ENCODE results near the gene MS4A2. TPM values are rescaled to one million over a fixed set of nuclear protein-coding genes. Genes with fewer than 3 reads are reported as not detected.
"Not testable (repeated sequence)": the region's sequence is repeated elsewhere in the genome, so short reads cannot be mapped to it uniquely, and the experiment has no call there.

MS4A2 gene
- total RNA-seq = 1 to 10 TPM in 1 of 2 donors, under 1 TPM in 1; 0.26 to 1.7 TPM
- long read RNA-seq = 0 reads

DNA sequence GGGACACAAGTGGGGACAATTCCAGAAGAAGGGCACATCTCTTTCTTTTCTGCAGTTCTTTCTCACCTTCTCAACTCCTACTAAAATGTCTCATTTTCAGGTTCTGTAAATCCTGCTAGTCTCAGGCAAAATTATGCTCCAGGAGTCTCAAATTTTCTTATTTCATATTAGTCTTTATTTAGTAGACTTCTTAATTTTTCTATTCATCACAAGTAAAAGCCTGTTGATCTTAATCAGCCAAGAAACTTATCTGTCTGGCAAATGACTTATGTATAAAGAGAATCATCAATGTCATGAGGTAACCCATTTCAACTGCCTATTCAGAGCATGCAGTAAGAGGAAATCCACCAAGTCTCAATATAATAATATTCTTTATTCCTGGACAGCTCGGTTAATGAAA lies at the start of gene MS4A2:
TSS of gene MS4A2 (plus strand) at position 301 of the 400 bp plus-strand sequence. CDS start 102 bp downstream, outside the sequence.
- no peak for ATAC-seq
- no peak for DNase-seq
- intact Hi-C loops (cut with DNase I) = no loop called here

DNA sequence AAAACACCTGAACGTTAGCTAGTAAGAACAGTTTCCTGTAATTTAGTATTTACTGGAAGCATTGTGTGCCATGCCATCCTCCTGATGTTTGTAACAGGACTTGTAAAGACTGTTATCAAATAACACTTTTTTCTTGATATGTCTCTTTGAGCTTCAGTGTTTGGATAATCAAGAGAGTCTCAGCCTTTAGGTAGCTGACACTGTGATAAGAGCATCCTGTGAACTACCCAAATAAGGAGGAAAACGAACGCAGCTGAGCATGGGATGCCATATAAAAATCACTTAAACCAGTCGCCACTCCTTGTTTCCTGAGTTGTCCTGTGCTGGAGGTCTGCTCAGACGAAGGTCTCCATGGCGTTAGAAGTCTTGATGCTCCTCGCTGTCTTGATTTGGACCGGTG lies 48.4 kb upstream of the MS4A2 start, which contains the start of gene OOSP2:
TSS of gene OOSP2 (plus strand) at position 301 of the 400 bp plus-strand sequence. CDS start at position 352, 51 bp downstream.
- ATAC-seq = no peak
- intact Hi-C loops (cut with DNase I) = no loop called here
- DNase-seq = no peak

DNA sequence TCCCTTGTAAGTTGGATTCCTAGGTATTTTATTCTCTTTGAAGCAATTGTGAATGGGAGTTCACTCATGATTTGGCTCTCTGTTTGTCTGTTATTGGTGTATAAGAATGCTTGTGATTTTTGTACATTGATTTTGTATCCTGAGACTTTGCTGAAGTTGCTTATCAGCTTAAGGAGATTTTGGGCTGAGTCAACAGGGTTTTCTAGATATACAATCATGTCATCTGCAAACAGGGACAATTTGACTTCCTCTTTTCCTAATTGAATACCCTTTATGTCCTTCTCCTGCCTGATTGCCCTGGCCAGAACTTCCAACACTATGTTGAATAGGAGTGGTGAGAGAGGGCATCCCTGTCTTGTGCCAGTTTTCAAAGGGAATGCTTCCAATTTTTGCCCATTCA lies 38.0 kb upstream of the MS4A2 start:
- ATAC-seq; DNase-seq; intact Hi-C loops (cut with DNase I): not testable (repeated sequence)

DNA sequence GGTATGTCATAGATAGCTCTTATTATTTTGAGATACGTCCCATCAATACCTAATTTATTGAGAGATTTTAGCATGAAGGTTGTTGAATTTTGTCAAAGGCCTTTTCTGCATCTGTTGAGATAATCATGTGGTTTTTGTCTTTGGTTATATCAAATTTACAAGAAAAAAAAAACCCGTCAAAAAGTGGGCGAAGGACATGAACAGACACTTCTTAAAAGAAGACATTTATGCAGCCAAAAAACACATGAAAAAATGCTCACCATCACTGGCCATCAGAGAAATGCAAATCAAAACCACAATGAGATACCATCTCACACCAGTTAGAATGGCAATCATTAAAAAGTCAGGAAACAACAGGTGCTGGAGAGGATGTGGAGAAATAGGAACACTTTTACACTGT lies 37.6 kb upstream of the MS4A2 start:
- ATAC-seq; intact Hi-C loops (cut with DNase I); DNase-seq: not testable (repeated sequence)

DNA sequence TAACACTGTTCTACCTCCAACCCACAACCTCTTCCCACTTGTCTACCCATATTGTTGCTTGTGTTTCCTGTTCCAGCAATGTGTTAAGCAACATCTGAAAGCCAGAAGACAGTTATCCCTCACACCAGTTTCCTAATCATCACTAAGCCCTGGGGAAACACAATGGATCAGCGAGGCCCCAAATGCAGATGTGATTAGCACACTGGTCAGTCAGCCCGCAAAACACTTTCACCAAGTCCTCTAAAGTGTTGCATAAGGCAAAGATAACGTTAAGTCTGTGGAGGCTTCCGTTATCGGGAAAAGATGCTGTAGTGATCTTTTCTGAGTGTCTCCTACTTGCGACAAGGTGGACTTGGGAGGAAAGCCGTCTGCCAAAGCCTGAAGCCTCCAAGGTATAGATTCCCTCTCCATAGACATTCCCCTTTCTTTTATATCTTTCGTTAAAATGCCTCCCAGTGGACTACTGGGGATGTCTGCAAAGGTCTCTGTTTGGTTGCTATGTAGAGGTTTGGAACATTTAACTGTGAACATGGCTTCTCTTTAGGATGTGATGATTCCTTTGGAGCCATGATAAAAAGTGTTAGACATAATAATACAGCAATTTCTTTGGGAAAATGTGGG lies 32.0 kb upstream of the MS4A2 start, which contains the start of gene MS4A3:
TSS of gene MS4A3 (plus strand) at position 317 of the 621 bp plus-strand sequence. CDS start 4,496 bp downstream, outside the sequence.
- intact Hi-C loops (cut with DNase I) = no loop called here
- no peak for ATAC-seq

DNA sequence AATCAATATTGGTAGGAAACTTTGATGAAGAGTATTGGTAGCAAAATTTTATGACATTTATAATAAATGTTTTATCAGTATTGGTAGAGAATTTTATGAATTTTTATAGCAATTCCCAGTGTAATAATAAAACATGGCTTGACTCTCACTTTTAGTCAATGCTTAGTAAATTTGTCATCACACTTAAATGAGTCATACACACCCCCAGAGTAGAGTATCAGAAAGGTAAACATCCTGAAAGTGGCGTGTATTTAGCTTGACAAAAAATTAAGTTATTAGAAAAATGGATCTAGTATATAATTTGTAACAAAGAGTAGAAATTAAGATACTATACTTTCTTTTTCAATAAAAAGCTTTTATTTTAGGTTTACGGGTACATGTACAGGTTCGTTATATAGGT lies 29.4 kb upstream of the MS4A2 start:
- intact Hi-C loops (cut with DNase I) = no loop called here
- ATAC-seq = no peak
- DNase-seq = no peak

More for the DNA sequence above, 32.0 kb upstream of the MS4A2 start, which contains the start of gene MS4A3:
- no peak for DNase-seq

DNA sequence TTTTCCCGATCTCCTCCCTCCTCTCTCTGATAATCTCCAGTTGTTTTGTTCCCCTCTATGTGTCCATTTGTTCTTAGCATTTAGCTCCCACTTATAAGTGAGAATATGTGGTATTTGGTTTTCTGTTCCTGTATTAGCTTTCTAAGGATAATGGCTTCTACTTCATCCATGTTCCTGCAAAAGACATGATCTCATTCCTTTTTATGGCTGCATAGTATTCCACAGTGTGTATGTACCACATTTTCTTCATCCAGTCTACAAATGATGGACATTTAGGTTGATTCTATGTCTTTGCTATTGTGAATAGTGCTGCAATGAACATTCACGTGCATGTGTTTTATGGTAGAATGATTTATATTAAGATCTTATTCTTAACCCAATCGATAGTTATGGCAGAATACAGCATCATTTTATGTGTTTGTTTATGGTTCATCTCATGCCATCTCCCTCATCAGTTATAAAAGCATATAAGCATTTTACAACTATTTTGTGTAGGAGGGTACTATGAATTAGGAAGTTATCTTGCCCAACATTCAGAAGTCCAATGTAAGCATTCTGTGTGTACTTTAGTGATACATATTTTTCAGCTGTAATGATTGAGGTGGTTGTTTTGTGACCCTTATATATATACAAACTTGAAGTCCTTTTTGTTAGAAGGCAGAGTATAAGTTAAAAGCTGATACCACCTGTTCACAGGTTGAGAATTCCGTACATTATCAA lies 28.8 kb upstream of the MS4A2 start:
- intact Hi-C loops (cut with DNase I) = no loop called here
- no peak for DNase-seq
- no peak for ATAC-seq

DNA sequence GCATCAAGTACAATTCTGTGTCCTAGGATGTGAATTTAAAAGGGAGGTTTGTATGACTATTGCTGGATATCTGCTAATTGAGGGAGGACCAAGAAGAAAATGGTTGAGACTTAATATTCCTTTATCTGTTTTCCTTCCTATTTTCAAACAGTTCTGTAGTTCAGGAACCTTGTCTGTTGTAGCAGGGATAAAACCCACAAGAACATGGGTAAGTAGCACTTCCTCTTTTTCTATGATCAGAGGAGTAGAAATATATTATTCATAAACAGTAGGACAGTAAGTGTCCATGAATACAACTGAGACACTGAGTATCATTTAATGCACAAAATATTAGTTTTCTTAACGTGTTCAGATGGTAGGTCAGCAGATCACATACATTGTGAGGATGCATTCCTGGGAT lies 24.4 kb upstream of the MS4A2 start:
- DNase-seq = no peak
- intact Hi-C loops (cut with DNase I) = no loop called here

DNA sequence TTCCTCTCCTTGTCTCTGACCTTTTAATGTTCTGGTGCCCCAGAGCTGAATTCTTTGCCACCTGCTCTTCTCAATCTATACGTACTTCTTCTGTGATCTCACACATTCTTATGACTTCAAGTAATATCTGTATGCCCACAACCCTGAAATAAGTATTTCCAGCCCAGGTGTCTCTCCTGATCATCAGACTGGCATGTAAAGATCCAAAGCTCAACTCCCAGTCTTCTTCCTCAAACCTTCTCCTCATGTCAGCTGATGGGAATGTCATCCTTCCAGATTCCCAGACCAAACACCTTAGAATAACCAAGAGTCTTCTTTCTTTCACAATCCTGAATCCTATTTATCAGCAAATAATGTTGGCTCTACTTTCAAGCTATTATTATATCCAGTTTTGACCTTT lies 22.7 kb upstream of the MS4A2 start:
- no peak for DNase-seq
- intact Hi-C loops (cut with DNase I) = no loop called here
- ATAC-seq = no peak

More for the DNA sequence above, 24.4 kb upstream of the MS4A2 start:
- no peak for ATAC-seq

DNA sequence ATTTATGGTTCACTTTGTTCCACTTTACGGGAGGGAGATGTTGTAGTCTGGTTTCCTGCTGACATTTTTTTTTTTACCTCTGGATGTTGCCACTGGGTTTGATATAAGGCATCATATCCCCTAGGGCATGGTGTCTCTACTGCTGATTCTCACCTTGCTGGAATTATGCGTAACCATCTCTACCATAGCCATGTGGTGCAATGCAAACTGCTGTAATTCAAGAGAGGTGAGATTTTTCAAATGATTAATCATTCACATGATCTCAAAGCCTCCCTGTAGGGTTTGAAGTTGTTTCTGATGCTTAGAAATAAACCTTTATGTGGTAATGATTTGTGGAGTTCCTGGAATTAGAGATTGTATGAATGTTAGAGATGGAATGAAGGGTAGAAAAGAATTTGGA lies 19.0 kb upstream of the MS4A2 start:
- intact Hi-C loops (cut with DNase I) = no loop called here
- no peak for DNase-seq
- ATAC-seq = no peak

DNA sequence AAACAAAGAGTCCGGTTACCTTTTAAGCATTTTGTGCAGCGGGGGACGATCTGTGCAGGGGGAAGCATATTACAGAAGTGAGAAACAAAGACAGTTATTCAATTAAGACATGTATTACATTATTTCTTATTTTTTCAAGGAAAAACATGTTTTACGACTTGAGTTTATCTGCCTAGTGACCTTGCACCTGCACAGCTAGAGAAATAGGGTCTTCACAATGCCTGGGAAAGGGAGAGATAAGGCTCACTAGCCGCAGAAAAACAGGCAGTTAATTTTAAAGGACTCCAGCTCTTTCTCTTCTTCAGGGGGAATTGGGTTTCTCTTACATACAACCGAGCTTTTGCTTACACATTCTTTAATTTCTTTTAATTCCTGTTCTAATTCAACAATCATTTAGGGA lies 16.8 kb upstream of the MS4A2 start:
- intact Hi-C loops (cut with DNase I); DNase-seq; ATAC-seq: not testable (repeated sequence)

DNA sequence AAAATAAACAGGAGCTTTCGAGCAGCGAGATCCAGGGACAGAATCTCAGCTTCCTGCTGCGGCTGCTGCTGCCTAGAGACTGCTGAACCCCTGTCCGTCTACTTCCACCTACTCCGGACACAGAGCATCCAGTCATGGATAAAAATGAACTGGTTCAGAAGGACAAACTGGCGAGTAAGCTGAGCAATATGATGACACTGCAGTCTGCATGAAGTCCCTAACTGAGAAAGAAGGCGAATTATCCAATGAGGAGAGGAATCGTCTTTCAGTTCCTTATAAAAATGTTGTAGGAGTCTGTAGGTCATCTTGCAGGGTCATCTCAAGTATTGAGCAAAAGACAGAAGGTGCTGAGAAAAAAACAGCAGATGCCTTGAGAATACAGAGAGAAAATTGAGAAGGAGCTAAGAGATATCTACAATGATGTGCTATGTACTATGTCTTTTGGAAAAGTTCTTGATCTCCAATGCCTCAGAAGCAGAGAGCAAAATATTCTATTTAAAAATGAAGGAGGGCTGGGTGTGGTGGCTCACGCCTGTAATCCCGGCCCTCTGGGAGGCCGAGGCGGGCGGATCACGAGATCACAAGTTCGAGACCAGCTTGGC lies 11.1 kb upstream of the MS4A2 start:
- DNase-seq = no peak
- ATAC-seq = no peak
- intact Hi-C loops (cut with DNase I) = no loop called here

DNA sequence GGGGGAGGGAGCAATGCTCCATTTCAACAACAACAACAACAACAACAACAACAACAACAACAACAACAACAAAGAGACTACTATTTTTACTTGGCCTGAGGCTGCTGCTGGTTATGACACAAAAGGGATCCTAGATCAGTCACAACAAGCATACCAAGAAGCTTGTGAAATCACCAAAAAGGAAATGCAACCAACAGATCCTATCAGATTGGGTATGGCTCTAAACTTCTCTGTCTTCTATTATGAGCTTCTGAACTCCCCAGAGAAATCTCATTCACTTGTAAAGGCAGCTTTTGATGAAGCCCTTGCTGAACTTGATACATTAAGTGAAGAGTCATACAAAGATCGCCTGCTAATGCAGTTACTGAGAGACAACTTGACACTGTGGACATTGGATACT lies 10.5 kb upstream of the MS4A2 start:
- intact Hi-C loops (cut with DNase I) = no loop called here
- ATAC-seq = no peak
- no peak for DNase-seq

DNA sequence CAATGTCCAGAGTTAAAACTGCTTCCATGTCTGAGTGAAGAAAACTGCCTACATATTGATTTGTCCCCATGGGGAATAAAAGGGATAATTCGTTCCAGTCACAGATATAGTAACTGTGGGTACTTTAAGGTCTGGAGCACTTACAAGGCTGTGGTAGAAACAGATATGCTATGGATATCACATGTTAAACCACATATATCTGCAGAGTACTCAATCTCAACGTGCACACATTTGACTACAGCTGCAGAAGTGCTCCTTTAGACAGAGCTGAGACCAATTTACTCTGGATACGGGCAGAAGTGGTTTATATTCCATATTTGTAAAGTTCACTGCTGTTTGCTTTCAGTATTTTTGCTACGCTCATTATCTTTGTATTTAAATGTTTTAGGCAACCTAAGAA lies 9.7 kb upstream of the MS4A2 start:
- intact Hi-C loops (cut with DNase I) = no loop called here
- no peak for DNase-seq
- ATAC-seq = no peak

DNA sequence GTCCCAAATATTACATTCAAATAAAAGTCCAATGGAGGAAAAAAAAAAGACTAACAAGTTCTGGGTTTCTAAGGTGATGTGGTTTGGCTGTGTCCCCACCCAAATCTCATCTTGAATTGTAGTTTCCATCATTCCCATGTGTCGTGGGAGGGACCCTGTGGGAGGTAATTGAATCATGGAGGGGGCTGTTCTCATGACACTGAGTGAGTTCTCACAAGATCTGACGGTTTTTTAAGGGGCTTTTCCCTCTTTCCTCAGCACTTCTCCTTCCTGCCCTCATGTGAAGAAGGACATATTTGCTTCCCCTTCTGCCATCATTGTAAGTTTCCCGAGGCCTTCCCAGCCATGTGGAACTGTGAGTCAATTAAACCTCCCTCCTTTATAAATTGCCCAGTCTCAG lies 7.9 kb upstream of the MS4A2 start:
- DNase-seq (no peak), ATAC-seq (no peak)
- intact Hi-C loops (cut with DNase I) = no loop called here

DNA sequence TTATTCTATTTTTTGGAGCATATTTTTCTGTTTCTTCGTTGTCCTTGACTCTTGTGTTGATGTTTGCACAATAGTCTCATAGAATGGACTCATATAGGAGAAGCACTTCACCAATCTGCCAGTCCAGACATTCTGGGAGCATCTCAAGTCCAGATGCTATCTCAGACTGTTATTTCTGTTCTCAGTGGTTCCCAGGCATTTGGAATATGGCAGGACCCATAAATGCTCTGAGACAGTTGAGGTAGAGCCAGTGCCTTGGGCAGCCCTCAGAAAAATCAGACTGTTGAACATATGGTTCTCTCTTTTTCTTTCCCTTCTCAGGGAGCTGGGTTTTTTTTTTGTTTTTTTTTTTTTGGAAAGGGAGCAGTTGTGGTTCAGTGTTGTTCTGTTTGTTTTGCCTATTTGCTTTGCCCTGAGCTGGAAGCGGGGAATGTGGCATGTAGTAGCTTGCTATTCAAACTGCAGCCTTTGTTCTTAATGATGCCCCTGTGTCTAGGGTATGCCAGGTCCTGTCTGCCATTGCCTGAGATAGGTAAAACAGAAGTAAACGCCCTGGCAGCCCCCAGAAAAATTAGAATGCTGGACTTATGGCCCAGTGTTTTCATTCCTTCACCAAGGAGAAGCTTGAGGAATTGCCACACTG lies 3.7 kb upstream of the MS4A2 start:
- intact Hi-C loops (cut with DNase I) = no loop called here
- DNase-seq = no peak
- ATAC-seq = no peak

DNA sequence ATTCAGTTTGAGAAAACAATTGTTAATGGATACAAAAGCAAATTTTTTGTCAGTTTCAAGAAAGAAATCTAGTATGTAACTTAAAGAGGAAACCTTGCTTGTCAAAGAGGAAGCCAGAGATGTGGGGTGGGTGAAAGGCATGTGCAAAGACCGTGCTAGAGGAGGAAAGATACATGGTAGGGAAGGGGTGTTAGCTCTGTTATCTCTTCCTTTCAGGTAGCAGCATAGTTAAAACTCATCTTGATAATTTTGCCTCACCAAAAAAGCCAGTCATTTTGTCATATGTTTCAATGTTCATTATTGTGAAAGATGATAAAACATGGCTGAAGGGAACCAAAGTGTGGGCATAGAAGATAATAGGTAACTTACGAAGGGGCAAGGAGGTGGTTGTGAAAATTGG lies 2.6 kb upstream of the MS4A2 start:
- no peak for ATAC-seq
- intact Hi-C loops (cut with DNase I) = no loop called here

DNA sequence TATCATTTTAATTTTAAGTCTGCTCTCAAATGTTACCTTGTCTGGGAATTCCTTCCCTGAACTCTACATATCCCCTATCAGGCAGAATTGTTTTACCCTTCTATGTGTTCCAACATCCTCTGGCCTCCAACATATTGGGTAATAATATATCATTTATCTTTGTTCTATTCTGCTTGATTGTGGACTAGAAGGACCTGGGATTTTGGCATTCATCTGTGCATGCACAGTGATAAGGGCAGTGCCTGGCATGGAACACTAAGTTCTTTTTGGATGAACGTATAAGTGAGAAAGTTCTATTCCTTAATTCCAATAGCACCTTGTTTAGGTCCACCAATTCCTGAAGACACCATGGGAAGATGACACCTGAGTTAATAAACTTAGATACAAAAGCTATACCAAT lies 1.2 kb upstream of the MS4A2 start:
- DNase-seq (no peak), ATAC-seq (no peak)
- intact Hi-C loops (cut with DNase I) = no loop called here

More for the DNA sequence above, 2.6 kb upstream of the MS4A2 start:
- no peak for DNase-seq

DNA sequence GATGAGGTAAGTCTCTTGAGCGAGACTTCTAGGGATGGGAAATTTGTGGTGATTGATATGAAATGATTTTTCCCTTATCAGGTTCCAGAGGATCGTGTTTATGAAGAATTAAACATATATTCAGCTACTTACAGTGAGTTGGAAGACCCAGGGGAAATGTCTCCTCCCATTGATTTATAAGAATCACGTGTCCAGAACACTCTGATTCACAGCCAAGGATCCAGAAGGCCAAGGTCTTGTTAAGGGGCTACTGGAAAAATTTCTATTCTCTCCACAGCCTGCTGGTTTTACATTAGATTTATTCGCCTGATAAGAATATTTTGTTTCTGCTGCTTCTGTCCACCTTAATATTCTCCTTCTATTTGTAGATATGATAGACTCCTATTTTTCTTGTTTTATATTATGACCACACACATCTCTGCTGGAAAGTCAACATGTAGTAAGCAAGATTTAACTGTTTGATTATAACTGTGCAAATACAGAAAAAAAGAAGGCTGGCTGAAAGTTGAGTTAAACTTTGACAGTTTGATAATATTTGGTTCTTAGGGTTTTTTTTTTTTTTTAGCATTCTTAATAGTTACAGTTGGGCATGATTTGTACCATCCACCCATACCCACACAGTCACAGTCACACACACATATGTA lies 7.1 kb downstream of the MS4A2 start:
- no peak for ATAC-seq

More for the DNA sequence above, 7.1 kb downstream of the MS4A2 start:
- DNase-seq = no peak
- intact Hi-C loops (cut with DNase I) = no loop called here

Data from left cardiac atrium (tissue), 4 donors.